ENCODE data around the gene THSD7B.

The THSD7B gene

GRCh38 chr2:137336067-137336466 lies 570.7 kb downstream of the THSD7B start:
- Histone ChIP-seq H3K4me1 (ENCODE audit: insufficient read depth, low read length, poor library complexity, severe bottlenecking) (no peaks in the 10 kb centered on the region), H3K79me2 (ENCODE audit: insufficient read depth, low read length) (no peaks in the 10 kb centered on the region), H3K27me3 (ENCODE audit: insufficient read depth, low read length, poor library complexity, severe bottlenecking) (no peaks in the 10 kb centered on the region), H3F3A (ENCODE audit: low read depth) (no peaks in the 10 kb centered on the region), H3K9me2 (replicated peaks; ENCODE audit: low read depth, low read length) (no peaks in the 10 kb centered on the region), H3K9me3 (ENCODE audit: insufficient read depth, low read depth, low read length) (no peaks in the 10 kb centered on the region), H3K4me3 (ENCODE audit: low read length, poor library complexity, severe bottlenecking) (no peak overlapping the region), H3K36me3 (ENCODE audit: insufficient read depth, low read length) (no peaks in the 10 kb centered on the region), H4K20me1 (ENCODE audit: insufficient read depth, low read length, poor library complexity, severe bottlenecking) (no peaks in the 10 kb centered on the region), H3K9ac (ENCODE audit: low read depth, low read length, poor library complexity, severe bottlenecking) (no peak overlapping the region), H2AFZ (ENCODE audit: low read length) (no peak overlapping the region), H3K4me2 (ENCODE audit: low read depth, low read length, poor library complexity, severe bottlenecking) (no peak overlapping the region)
- TF ChIP-seq EZH2phosphoT487 (IDR thresholded peaks at IDR 0.05; ENCODE audit: borderline replicate concordance) (no peak), CTCF (conservative IDR thresholded peaks at IDR 0.05; ENCODE audit: low read length) (no peak)

- TF ChIP-seq EZH2phosphoT487 (IDR thresholded peaks at IDR 0.05; ENCODE audit: borderline replicate concordance) (no peak), CTCF (conservative IDR thresholded peaks at IDR 0.05; ENCODE audit: low read length) (no peak)
- no peaks in the 10 kb centered on the region for H3K36me3 ChIP-seq (ENCODE audit: insufficient read depth, low read length)
- no peak overlapping the region for H3K4me2 ChIP-seq (ENCODE audit: low read depth, low read length, poor library complexity, severe bottlenecking)
These were observed 573.7 kb downstream of the THSD7B start for GRCh38 chr2:137339051-137339450.

GRCh38 chr2:137345994-137346393 lies 580.6 kb downstream of the THSD7B start:
- Histone ChIP-seq H3K4me1 (ENCODE audit: insufficient read depth, low read length, poor library complexity, severe bottlenecking) (no peaks in the 10 kb centered on the region), H3K9ac (ENCODE audit: low read depth, low read length, poor library complexity, severe bottlenecking) (no peak overlapping the region), H3K9me2 (replicated peaks; ENCODE audit: low read depth, low read length) (no peaks in the 10 kb centered on the region), H3K9me3 (ENCODE audit: insufficient read depth, low read depth, low read length) (no peaks in the 10 kb centered on the region), H3K36me3 (ENCODE audit: insufficient read depth, low read length) (no peaks in the 10 kb centered on the region), H3K4me3 (ENCODE audit: low read length, poor library complexity, severe bottlenecking) (no peak overlapping the region), H3K4me2 (ENCODE audit: low read depth, low read length, poor library complexity, severe bottlenecking) (no peak overlapping the region), H4K20me1 (ENCODE audit: insufficient read depth, low read length, poor library complexity, severe bottlenecking) (no peaks in the 10 kb centered on the region), H3K27me3 (ENCODE audit: insufficient read depth, low read length, poor library complexity, severe bottlenecking) (no peaks in the 10 kb centered on the region), H2AFZ (ENCODE audit: low read length) (no peak overlapping the region), H3F3A (ENCODE audit: low read depth) (no peaks in the 10 kb centered on the region), H3K79me2 (ENCODE audit: insufficient read depth, low read length) (no peaks in the 10 kb centered on the region)
- TF ChIP-seq EZH2phosphoT487 (IDR thresholded peaks at IDR 0.05; ENCODE audit: borderline replicate concordance) = no peak
- TF ChIP-seq CTCF (conservative IDR thresholded peaks at IDR 0.05; ENCODE audit: low read length) = no peak

More at GRCh38 chr2:137339051-137339450, 573.7 kb downstream of the THSD7B start:
- Histone ChIP-seq H3K4me3 (ENCODE audit: low read length, poor library complexity, severe bottlenecking) (no peak overlapping the region), H3K9me3 (ENCODE audit: insufficient read depth, low read depth, low read length) (no peaks in the 10 kb centered on the region), H3K4me1 (ENCODE audit: insufficient read depth, low read length, poor library complexity, severe bottlenecking) (no peaks in the 10 kb centered on the region), H3K79me2 (ENCODE audit: insufficient read depth, low read length) (no peaks in the 10 kb centered on the region), H3K9ac (ENCODE audit: low read depth, low read length, poor library complexity, severe bottlenecking) (no peak overlapping the region), H3K27me3 (ENCODE audit: insufficient read depth, low read length, poor library complexity, severe bottlenecking) (no peaks in the 10 kb centered on the region), H4K20me1 (ENCODE audit: insufficient read depth, low read length, poor library complexity, severe bottlenecking) (no peaks in the 10 kb centered on the region), H2AFZ (ENCODE audit: low read length) (no peak overlapping the region), H3K9me2 (replicated peaks; ENCODE audit: low read depth, low read length) (no peaks in the 10 kb centered on the region), H3F3A (ENCODE audit: low read depth) (no peaks in the 10 kb centered on the region)

Measured in Loucy (cell line).